Stimulated activated CD4-positive, alpha-beta T cell treated with anti-CD3 and anti-CD28 coated beads, Interleukin-15, amount 100 ng/mL, for 24 hours (primary cell): Measurements from ENCODE around the gene SYNPR.

Source experiments
- DNase-seq: peaks from one replicate; pipeline ENCODE4 v3.0.0-alpha.2; 2020

SYNPR gene

GRCh38 chr3:63477494-63478129, 199.5 kb downstream of the SYNPR start:
- DNase-seq: no peak

DNA sequence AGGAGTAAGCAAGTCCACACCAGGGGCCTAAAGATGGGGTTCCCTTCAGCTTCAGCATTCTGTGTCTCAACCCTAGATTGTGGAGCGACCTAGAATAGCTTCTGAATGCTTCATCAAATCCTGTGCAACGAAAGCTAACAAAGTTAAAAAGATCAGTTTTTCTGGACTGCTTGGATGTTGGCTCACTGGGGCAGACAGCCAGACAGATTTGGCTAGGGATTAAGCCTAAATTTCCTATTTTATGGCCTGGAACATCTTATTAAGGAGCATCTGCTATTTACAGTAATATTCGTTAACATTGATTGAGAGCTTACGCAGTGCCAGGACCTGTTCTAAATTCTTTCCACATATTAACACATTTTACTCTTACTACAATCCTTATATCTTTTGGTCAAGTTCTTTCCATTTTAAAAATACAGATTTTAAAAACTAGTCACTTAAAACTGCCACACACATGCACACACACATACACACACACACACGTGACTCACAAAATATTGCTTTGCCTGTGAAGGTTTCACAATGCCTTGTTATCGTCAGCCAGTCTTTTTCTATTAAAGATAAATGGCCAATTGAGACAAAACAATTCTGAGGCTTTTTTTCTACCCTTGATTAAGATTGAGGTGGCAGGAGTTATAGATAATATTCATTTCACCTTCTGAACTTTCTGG, 201.0 kb downstream of the SYNPR start:
- no peak for DNase-seq

GRCh38 chr3:63479661-63480035, 201.5 kb downstream of the SYNPR start:
- DNase-seq: no peak

DNA sequence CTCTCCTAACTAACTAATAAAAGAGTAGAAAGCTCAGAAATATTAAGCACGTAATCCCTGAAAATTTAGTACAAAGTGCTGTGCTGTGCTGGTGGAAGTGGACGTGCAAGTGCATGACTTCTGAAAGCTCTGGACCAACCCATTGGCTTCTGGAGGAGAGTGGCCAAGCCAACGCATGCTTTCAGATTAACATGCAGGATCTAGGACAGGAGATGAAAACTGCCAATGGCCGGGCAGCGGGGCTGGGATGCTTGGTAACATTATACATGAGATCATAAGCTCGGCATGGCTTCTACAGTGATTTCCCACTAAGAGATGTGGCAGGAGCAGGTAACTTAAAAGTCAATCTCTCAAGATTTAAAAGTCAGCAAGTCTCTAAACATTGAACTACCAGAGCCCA, 203.5 kb downstream of the SYNPR start:
- DNase-seq: no peak

- DNase-seq: no peak
Measured at GRCh38 chr3:63482341-63482740, 204.2 kb downstream of the SYNPR start.

- DNase-seq: no peak
Measured at GRCh38 chr3:63492464-63492863, 214.4 kb downstream of the SYNPR start.

- DNase-seq: no peak
Measured at GRCh38 chr3:63493101-63493500, 215.0 kb downstream of the SYNPR start.

DNA sequence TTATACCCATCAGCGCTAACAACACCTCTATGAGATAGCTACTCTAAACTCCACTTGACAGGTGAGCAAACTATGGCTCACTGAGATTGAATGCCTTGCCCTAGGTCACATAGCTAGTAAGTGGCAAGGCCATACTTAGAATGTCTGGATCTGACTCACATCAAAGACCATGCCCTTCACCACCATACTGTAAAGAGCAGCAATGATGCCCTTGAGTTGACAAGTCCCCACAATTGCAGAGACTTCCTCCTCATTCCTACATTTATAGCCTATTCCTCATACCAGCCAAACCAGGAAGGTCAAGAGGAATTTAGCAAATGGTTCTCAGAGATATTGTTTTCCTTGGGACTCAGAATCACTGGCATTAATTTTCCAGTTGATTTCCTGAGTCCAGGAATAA, 216.5 kb downstream of the SYNPR start:
- DNase-seq: no peak

- DNase-seq: no peak
Measured at GRCh38 chr3:63497641-63498040, 219.5 kb downstream of the SYNPR start.

DNA sequence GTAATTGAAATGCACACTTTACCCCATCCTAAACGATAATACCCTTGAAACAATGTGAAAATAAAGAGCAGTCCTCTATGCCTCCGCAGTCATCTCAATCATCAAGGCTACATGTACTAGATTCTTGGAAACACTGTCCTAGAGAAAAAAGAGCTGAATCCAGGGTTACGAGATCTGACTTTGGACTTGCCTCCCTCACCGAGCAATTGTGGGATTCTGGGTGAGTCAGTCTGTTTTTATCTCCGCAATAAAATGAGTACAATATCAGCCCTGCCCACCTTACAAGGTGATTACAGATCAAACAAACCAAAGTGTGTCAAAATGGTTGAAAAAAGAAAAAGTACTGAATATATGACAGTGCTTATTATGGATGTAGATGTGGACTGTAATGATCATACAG, 222.1 kb downstream of the SYNPR start:
- DNase-seq: no peak

GRCh38 chr3:63508305-63508704, 230.2 kb downstream of the SYNPR start:
- DNase-seq: no peak

GRCh38 chr3:63508771-63509170, 230.7 kb downstream of the SYNPR start:
- no peak for DNase-seq

DNA sequence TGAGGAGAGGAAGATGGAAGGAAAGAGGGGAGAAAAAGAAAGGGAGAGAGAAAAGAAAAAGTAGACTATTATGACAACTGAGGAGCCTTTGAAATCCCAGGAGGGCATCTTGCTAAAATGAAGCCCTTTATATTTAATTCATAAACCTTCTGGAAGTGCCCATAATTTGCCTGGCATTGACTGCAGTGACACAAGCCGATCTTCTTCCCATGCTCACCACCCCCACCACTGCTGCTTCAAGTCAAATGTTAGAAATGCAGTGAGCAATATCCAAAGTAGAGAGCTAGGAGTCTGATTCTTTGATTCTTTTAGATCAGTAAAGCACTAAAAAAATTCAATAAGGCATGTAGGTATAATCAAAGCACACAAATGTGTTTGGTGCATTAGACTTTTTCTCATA, 235.7 kb downstream of the SYNPR start:
- DNase-seq: no peak

GRCh38 chr3:63514678-63515077, 236.6 kb downstream of the SYNPR start:
- DNase-seq: no peak

DNA sequence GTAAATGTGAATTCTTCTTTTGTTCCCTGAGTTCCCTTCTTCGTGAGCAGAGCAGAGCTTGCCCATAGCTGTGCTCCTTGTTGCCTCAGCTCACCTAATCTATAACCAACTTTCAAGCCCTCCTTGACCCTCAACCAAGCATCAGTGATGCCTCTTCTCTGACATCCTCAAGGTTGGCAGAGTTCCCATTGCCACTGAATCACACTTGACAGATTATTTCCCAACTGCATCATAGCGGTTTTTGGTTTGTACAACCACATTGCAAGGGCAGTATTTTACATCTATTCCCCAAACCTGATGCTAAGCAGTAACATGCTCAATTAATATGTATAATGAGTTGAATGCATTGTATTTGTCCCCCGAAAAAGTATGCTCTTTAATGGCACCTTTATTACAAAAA, 241.3 kb downstream of the SYNPR start:
- no peak for DNase-seq

DNA sequence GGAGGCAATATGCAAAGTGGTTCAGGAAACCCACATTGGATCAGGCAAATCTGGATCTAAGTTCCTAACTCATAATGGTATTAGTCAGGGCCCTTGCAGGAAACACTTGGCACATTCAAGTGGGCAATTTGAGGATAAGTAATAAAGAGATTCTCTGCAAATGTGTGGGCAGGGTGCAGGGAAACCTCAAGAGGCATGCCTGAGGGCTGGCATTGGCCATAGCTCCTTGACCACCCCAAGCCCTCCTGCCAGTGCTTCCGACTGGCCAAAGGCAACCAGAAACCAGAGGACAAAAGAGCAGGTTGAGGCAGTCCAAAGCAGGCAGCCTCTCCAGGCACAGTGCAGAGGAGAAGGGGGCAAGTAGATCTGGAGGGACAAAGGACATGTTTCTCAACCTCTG, 243.5 kb downstream of the SYNPR start:
- DNase-seq: no peak

- no peak for DNase-seq
Measured at GRCh38 chr3:63523100-63523499, 245.0 kb downstream of the SYNPR start.

DNA sequence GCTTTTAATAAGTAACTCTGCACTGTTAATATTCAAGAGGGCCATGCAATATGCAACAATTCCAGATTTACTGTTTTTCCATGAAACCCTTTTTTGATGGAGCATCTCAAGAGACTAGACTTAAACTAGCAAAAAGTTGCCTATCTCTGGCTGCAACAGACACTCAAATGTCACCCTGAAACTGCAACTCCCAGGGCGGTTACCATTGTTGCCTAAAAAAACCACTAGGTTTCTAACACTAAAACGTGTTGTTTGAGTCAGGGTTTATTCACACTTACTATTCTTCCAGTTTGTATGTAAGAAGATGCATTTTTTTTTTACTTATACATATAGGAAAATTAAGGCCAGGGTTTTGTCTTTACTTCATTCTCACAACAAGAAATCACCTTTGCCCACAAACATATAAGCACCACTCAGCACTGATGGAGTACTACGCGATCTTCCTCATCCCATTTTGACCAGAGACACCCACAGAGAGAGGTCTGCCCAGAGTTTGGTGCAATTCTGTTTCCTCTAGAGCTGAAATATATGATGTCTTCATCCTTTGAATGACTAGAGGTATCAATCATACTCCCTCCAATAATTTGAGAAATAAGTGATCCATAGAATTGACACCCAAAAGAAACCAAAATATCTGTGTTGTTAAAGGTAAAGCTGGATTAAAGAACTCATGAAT, 250.4 kb downstream of the SYNPR start:
- no peak for DNase-seq

GRCh38 chr3:63532521-63532920, 254.4 kb downstream of the SYNPR start:
- DNase-seq: no peak

DNA sequence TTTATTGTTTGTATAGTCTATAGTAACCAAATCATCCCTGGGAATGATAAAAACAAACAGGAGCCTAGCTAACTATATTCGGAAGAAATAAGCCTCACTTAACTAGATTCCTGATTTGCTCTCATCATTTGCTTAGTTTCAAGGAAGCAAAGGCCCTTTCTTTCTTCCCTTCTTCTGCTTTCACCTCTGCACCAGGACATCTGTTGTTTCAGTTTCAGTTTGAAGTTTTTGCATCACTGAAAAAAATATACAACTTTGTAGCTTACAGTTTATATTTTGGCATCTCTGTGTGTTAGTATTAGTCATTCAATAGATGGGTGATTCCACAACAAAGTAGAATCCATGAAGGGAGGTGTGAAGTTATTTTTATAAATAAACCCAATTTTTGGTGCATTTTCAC, 260.8 kb downstream of the SYNPR start:
- DNase-seq: no peak

DNA sequence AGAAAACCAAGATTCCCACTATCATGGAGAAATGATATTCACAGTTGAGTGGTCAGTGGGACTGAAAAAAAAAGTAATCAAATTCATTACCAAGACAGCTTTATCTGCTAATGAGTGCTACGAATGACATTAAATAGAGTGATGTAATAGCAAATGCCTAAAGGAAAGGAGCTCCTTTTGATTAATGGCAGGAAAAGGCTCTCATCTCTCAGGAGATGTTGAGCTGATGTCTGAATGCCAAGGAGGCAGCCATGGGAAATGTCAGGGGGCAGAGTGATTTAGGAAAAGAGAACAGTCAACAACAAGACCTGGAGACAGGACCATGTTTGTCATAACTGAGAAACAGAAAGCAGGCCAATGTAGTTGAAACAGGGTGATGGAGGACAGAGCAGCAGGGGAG, 277.7 kb downstream of the SYNPR start:
- no peak for DNase-seq

GRCh38 chr3:63556401-63556800, 278.3 kb downstream of the SYNPR start:
- no peak for DNase-seq

GRCh38 chr3:63557912-63558311, 279.8 kb downstream of the SYNPR start:
- DNase-seq: no peak

- no peak for DNase-seq
Measured at GRCh38 chr3:63559884-63560283, 281.8 kb downstream of the SYNPR start.

- DNase-seq: no peak
Measured at GRCh38 chr3:63561879-63562278, 283.8 kb downstream of the SYNPR start.
